Measurements from ENCODE around the gene PHF1. TPM values are rescaled to one million over a fixed set of nuclear protein-coding genes. Genes with fewer than 3 reads are reported as not detected.
A peak's percentile ranks its signal among the peaks of the same experiment; 100 is the strongest.
"Not testable (repeated sequence)": the region's sequence is repeated elsewhere in the genome, so short reads cannot be mapped to it uniquely, and the experiment has no call there.

PHF1 gene
- total RNA-seq, 2 experiments from 2014 or later = 24.9 to 28.2 TPM

GRCh38 chr6:33375143-33375671 is 35.6 kb upstream of the PHF1 start:
- Mint-ChIP-seq H3K4me1 (peaks cover 5% of the 10 kb centered on the region), H3K4me3 (no peak overlapping the region), H3K27ac (no peak overlapping the region), H3K36me3 (ENCODE audit: low read depth) (no peaks in the 10 kb centered on the region), H3K27me3 (no peaks in the 10 kb centered on the region), H3K9me3 (ENCODE audit: low read depth) (no peaks in the 10 kb centered on the region)
- ATAC-seq (no peak), DNase-seq (no peak)
- ChIA-PET POLR2A (interaction anchor here (0.6 kb wide), 1 partner anchor 1516 kb away, joined by 3 read pairs; no protein-coding TSS in a partner anchor), CTCF (interaction anchor here (0.7 to 1.0 kb wide), 4 partner anchors 16 to 529 kb away, joined by 3 read pairs; partner anchors contain the start of gene B3GALT4)
- intact Hi-C loops (cut with DNase I, micrococcal nuclease) = no loop called here

GRCh38 chr6:33377171-33377570 is 33.6 kb upstream of the PHF1 start:
- H3K4me3 Mint-ChIP-seq = no peak overlapping the region
- ATAC-seq (no peak), DNase-seq (no peak)
- ChIA-PET CTCF (interaction anchor here (0.9 kb wide), 1 partner anchor 33 kb away, joined by 4 read pairs; no protein-coding TSS in a partner anchor), POLR2A (no interaction called here)
- no peaks in the 10 kb centered on the region for H3K36me3 Mint-ChIP-seq (ENCODE audit: low read depth)
- H3K27me3 Mint-ChIP-seq = no peaks in the 10 kb centered on the region
- peaks cover 5% of the 10 kb centered on the region for H3K4me1 Mint-ChIP-seq
- H3K27ac Mint-ChIP-seq = no peak overlapping the region
- intact Hi-C loops (cut with DNase I, micrococcal nuclease) = no loop called here
- no peaks in the 10 kb centered on the region for H3K9me3 Mint-ChIP-seq (ENCODE audit: low read depth)

GRCh38 chr6:33379184-33379583 is 31.6 kb upstream of the PHF1 start:
- H3K27ac Mint-ChIP-seq; H3K36me3 Mint-ChIP-seq (ENCODE audit: low read depth); intact Hi-C loops (cut with DNase I, micrococcal nuclease); H3K4me3 Mint-ChIP-seq; H3K4me1 Mint-ChIP-seq; POLR2A ChIA-PET; H3K9me3 Mint-ChIP-seq (ENCODE audit: low read depth); DNase-seq; ATAC-seq; H3K27me3 Mint-ChIP-seq: not testable (repeated sequence)
- CTCF ChIA-PET = interaction anchor here (0.7 kb wide), 1 partner anchor 392 kb away, joined by 4 read pairs; no protein-coding TSS in a partner anchor

GRCh38 chr6:33380272-33380981 is 30.4 kb upstream of the PHF1 start:
- no peak for ATAC-seq
- no peaks in the 10 kb centered on the region for H3K27me3 Mint-ChIP-seq
- no peaks in the 10 kb centered on the region for H3K9me3 Mint-ChIP-seq (ENCODE audit: low read depth)
- ChIA-PET POLR2A (no interaction called here), CTCF (interaction anchor here (1.0 kb wide), 1 partner anchor 29 kb away, joined by 3 read pairs; no protein-coding TSS in a partner anchor)
- H3K27ac Mint-ChIP-seq = no peak overlapping the region
- DNase-seq = no peak
- H3K4me1 Mint-ChIP-seq = no peaks in the 10 kb centered on the region
- no peaks in the 10 kb centered on the region for H3K36me3 Mint-ChIP-seq (ENCODE audit: low read depth)
- no peak overlapping the region for H3K4me3 Mint-ChIP-seq
- intact Hi-C loops (cut with DNase I, micrococcal nuclease) = no loop called here

- ChIA-PET CTCF (interaction anchor here (0.7 kb wide), 1 partner anchor 96 kb away, joined by 4 read pairs; no protein-coding TSS in a partner anchor), POLR2A (interaction anchor here (0.6 kb wide), 1 partner anchor 101 kb away, joined by 9 read pairs; no protein-coding TSS in a partner anchor)
- Mint-ChIP-seq H3K4me3 (no peak overlapping the region), H3K9me3 (ENCODE audit: low read depth) (no peaks in the 10 kb centered on the region), H3K36me3 (ENCODE audit: low read depth) (no peaks in the 10 kb centered on the region), H3K27ac (no peak overlapping the region), H3K4me1 (no peaks in the 10 kb centered on the region), H3K27me3 (no peaks in the 10 kb centered on the region)
- no peak for DNase-seq
- ATAC-seq = no peak
- intact Hi-C loops (cut with DNase I, micrococcal nuclease) = no loop called here
Observed at GRCh38 chr6:33383427-33384185, 27.2 kb upstream of the PHF1 start.

- no peak for ATAC-seq
- ChIA-PET CTCF (interaction anchor here (0.6 to 0.7 kb wide), 2 partner anchors 95 to 163 kb away, joined by 3 to 4 read pairs; no protein-coding TSS in a partner anchor), POLR2A (interaction anchor here (0.6 kb wide), 1 partner anchor 102 kb away, joined by 9 read pairs; no protein-coding TSS in a partner anchor)
- Mint-ChIP-seq H3K9me3 (ENCODE audit: low read depth) (no peaks in the 10 kb centered on the region), H3K4me3 (no peak overlapping the region), H3K4me1 (no peaks in the 10 kb centered on the region), H3K36me3 (ENCODE audit: low read depth) (no peaks in the 10 kb centered on the region), H3K27me3 (no peaks in the 10 kb centered on the region), H3K27ac (no peak overlapping the region)
- intact Hi-C loops (cut with DNase I, micrococcal nuclease) = no loop called here
- DNase-seq = no peak
Observed at GRCh38 chr6:33384581-33385020, 26.2 kb upstream of the PHF1 start.

- ChIA-PET CTCF (interaction anchor here (0.5 to 2.0 kb wide), 9 partner anchors 11 to 1765 kb away, joined by 3 to 11 read pairs (median 3); partner anchors contain the start of genes CUTA and SNRPC), POLR2A (no interaction called here)
- Mint-ChIP-seq H3K27me3 (no peaks in the 10 kb centered on the region), H3K27ac (peak overlapping the region; percentile 96), H3K9me3 (ENCODE audit: low read depth) (no peaks in the 10 kb centered on the region), H3K4me1 (peaks cover 32% of the 10 kb centered on the region), H3K4me3 (peak overlapping the region; percentile 88), H3K36me3 (ENCODE audit: low read depth) (peaks cover 23% of the 10 kb centered on the region)
- DNase-seq (no peak), ATAC-seq (no peak)
- intact Hi-C loops (cut with DNase I, micrococcal nuclease) = loop anchor here (2.0 to 5.0 kb wide), 4 partner anchors 37 to 847 kb away; partner anchors contain the start of genes HMGA1 (in 1 of the 2) and ITPR3 (in 1 of the 2)
Observed at GRCh38 chr6:33390173-33390572, 20.6 kb upstream of the PHF1 start.

- intact Hi-C loops (cut with DNase I, micrococcal nuclease) = loop anchor here (1.0 to 5.0 kb wide), 21 partner anchors 19 to 846 kb away; partner anchors contain the start of genes CUTA (in 2 of the 2), PFDN6 (in 2 of the 2), TAPBP (in 2 of the 2) and WDR46 (in 2 of the 2)
- POLR2A ChIA-PET = interaction anchor here (0.6 kb wide), 1 partner anchor 1281 kb away, joined by 3 read pairs; no protein-coding TSS in a partner anchor
- CTCF ChIA-PET = interaction anchor here (0.7 to 2.0 kb wide), 13 partner anchors 10 to 1366 kb away, joined by 3 to 11 read pairs (median 3); partner anchors contain the start of genes CUTA, RPS18, SNRPC and VPS52
- Mint-ChIP-seq H3K36me3 (ENCODE audit: low read depth) (peaks cover 28% of the 10 kb centered on the region), H3K27ac (peak overlapping the region; percentile 96), H3K4me3 (peak overlapping the region; percentile 88), H3K27me3 (no peaks in the 10 kb centered on the region), H3K9me3 (ENCODE audit: low read depth) (no peaks in the 10 kb centered on the region), H3K4me1 (peaks cover 35% of the 10 kb centered on the region)
- DNase-seq (no peak), ATAC-seq (no peak)
Observed at GRCh38 chr6:33390767-33391277, 20.0 kb upstream of the PHF1 start.

- Mint-ChIP-seq H3K9me3 (ENCODE audit: low read depth) (no peaks in the 10 kb centered on the region), H3K27ac (peak within 1 kb of the TSS; percentile 96), H3K36me3 (ENCODE audit: low read depth) (peaks cover 31% of the 10 kb centered on the region), H3K4me1 (peaks cover 37% of the 10 kb centered on the region), H3K27me3 (no peaks in the 10 kb centered on the region), H3K4me3 (peak within 1 kb of the TSS; percentile 88)
- peak; percentile 90 for ATAC-seq
- POLR2A ChIA-PET = interaction anchor here (0.6 to 1.4 kb wide), 12 partner anchors 14 to 1280 kb away, joined by 3 to 7 read pairs (median 4); partner anchors contain the start of genes B3GALT4 and PHF1
- peak; percentile 100 for DNase-seq
- intact Hi-C loops (cut with DNase I, micrococcal nuclease) = loop anchor here (1.0 to 5.0 kb wide), 21 partner anchors 19 to 846 kb away; partner anchors contain the start of genes CUTA (in 2 of the 2), PFDN6 (in 2 of the 2), TAPBP (in 2 of the 2) and WDR46 (in 2 of the 2)
- CTCF ChIA-PET = interaction anchor here (0.7 to 2.0 kb wide), 13 partner anchors 9 to 408 kb away, joined by 3 to 11 read pairs (median 3); partner anchors contain the start of genes CUTA, RPS18 and VPS52
Observed at GRCh38 chr6:33391278-33391921, 19.4 kb upstream of the PHF1 start, which contains the start of gene KIFC1. KIFC1 (plus strand) TSS chr6:33391823; CDS start chr6:33391986, 163 bp downstream.
